HepG2 (cell line): ENCODE measurements around the gene SCGB2A2.

Experiments used
- MZF1 ChIP-seq: sonication (generic); formaldehyde crosslinking; IDR thresholded peaks from 2 replicates; pipeline ENCODE4 v1.8.1; 2023; ENCODE audit warnings: mild to moderate bottlenecking, missing genetic modification reagents, borderline replicate concordance
- TF ChIP-seq, protein P1 (sequence below): sonication (generic); formaldehyde crosslinking; IDR thresholded peaks from 2 replicates; pipeline ENCODE4 v1.5.0; 2020; ENCODE audit warnings: mild to moderate bottlenecking, missing genetic modification reagents, moderate library complexity

DNA sequence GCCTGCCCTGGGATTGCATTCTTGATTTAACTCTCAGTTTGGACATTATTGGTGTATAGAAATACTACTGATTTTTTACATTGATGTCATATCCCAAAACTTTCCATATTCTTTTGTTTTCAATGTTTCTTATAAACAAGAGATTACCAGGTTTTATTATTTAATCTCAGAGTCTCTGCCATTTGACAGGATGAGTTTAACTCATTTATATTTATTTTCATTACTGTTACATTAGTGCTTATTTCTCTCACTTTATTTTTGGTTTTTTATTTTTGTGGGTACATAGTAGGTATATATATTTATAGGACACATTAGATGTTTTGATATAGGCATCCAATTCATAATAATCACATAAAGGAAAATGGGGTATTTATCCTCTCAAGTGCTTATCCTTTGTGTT lies 38.0 kb downstream of the SCGB2A2 start:
- TF ChIP-seq MZF1 (CRISPR knock-in tag): no peak
- TF ChIP-seq, protein P1, sequence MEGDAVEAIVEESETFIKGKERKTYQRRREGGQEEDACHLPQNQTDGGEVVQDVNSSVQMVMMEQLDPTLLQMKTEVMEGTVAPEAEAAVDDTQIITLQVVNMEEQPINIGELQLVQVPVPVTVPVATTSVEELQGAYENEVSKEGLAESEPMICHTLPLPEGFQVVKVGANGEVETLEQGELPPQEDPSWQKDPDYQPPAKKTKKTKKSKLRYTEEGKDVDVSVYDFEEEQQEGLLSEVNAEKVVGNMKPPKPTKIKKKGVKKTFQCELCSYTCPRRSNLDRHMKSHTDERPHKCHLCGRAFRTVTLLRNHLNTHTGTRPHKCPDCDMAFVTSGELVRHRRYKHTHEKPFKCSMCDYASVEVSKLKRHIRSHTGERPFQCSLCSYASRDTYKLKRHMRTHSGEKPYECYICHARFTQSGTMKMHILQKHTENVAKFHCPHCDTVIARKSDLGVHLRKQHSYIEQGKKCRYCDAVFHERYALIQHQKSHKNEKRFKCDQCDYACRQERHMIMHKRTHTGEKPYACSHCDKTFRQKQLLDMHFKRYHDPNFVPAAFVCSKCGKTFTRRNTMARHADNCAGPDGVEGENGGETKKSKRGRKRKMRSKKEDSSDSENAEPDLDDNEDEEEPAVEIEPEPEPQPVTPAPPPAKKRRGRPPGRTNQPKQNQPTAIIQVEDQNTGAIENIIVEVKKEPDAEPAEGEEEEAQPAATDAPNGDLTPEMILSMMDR (CRISPR knock-in tag): no peak
